ENCODE data around the gene OGFOD1. TPM values are rescaled to one million over a fixed set of nuclear protein-coding genes. Genes with fewer than 3 reads are reported as not detected.

OGFOD1 gene
- total and polyA plus RNA-seq, 9 of the 15 experiments (the other 6 are each of a cell fraction or from before 2014, with no cell fraction given): 60.4 to 134 (median 85.8) TPM

DNA sequence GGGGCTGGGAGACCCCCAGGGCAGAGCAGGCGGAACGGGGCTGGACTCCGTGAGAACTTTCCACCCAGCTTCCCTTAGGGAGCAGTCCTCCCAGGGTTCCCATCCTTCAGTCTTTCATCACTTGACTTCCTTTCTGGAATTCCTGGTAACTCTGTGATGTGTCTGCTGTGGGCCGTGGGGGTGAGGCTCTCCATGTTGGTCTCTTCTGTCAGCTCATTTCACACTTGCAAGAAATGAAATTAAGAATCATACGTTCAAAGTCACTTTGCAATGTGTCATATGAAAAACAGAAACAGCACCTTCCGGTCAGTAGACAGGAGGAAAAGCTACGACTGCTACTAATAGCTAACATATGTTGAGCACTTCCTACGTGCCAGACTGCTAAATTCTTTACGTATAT, 73.9 kb downstream of the OGFOD1 start:
- Histone ChIP-seq H3K27me3 (ENCODE audit: control insufficient read depth in 2 of 2, insufficient read depth in 2 of 2, low read length in 2 of 2) (peaks cover 2 to 4% of the 10 kb centered on the region in 2 experiments; a peak in 2 of 5 replicates), H2AFZ (ENCODE audit: low read depth, low read length) (no peak overlapping the region), H3K4me2 (ENCODE audit: insufficient read depth, low read length) (no peak overlapping the region), H3K79me2 (ENCODE audit: control insufficient read depth, insufficient read depth, low read length) (no peaks in the 10 kb centered on the region), H3K36me3 (ENCODE audit: control insufficient read depth, insufficient read depth, low read length) (no peaks in the 10 kb centered on the region), H3K27ac (ENCODE audit: extremely low read depth, low read depth, low read length) (no peak overlapping the region), H3K9me1 (ENCODE audit: control insufficient read depth, insufficient read depth, low read length) (no peaks in the 10 kb centered on the region), H3K4me3 (no peak overlapping the region), H4K20me1 (replicated peaks; ENCODE audit: control insufficient read depth, insufficient read depth, low read length) (no peaks in the 10 kb centered on the region), H3K9ac (ENCODE audit: insufficient read depth in 1 of 2, low read depth in 2 of 2, low read length in 2 of 2) (no peak overlapping the region), H3K4me1 (replicated peaks in 1 of 2; ENCODE audit: control insufficient read depth in 2 of 2, insufficient read depth in 2 of 2, low read length in 2 of 2) (peaks cover 0 to 5% of the 10 kb centered on the region in 2 experiments; a peak in 4 of 5 replicates), H3K9me3 (replicated peaks; ENCODE audit: control insufficient read depth, insufficient read depth, low read depth, low read length) (no peaks in the 10 kb centered on the region)
- FAIRE-seq (no peak), ATAC-seq (no peak), DNase-seq (ENCODE audit: extremely low read depth in 1 of 4, low spot score in 3 of 4) (no peak)
- in situ Hi-C loops (cut with MboI) (no loop called here), intact Hi-C loops (cut with micrococcal nuclease) (no loop called here)
- ChIA-PET POLR2A (interaction anchor here (0.6 to 0.7 kb wide), 3 partner anchors 74 to 855 kb away, joined by 3 to 4 read pairs (median 3); partner anchors contain the start of gene OGFOD1), CTCF (ENCODE audit: low intra/inter-chr PET ratio) (no interaction called here)
- no TSS peak for BruUV-seq (replicated peaks)
- 30% methylated on average over 9 of the region's 9 CpGs for WGBS (ENCODE audit: insufficient coverage, low coverage, missing lambda C conversion rate)
- TF ChIP-seq HSF4 (CRISPR knock-in tag; IDR thresholded peaks at IDR 0.05; ENCODE audit: borderline replicate concordance) (no peak), ZNF23 (CRISPR knock-in tag; IDR thresholded peaks at IDR 0.05) (no peak), SOX6 (IDR thresholded peaks at IDR 0.05) (no peak), NR4A1 (CRISPR knock-in tag; IDR thresholded peaks at IDR 0.05) (no peak), NR4A1 (tag; IDR thresholded peaks at IDR 0.05) (no peak), BMI1 (IDR thresholded peaks at IDR 0.05; ENCODE audit: low read length) (no peak), HDAC3 (IDR thresholded peaks at IDR 0.05; ENCODE audit: borderline replicate concordance, partially characterized antibody) (no peak), TARDBP (IDR thresholded peaks at IDR 0.05) (no peak), ZNF780A (CRISPR knock-in tag; IDR thresholded peaks at IDR 0.05) (no peak)
- TF ChIP-seq, protein P1, sequence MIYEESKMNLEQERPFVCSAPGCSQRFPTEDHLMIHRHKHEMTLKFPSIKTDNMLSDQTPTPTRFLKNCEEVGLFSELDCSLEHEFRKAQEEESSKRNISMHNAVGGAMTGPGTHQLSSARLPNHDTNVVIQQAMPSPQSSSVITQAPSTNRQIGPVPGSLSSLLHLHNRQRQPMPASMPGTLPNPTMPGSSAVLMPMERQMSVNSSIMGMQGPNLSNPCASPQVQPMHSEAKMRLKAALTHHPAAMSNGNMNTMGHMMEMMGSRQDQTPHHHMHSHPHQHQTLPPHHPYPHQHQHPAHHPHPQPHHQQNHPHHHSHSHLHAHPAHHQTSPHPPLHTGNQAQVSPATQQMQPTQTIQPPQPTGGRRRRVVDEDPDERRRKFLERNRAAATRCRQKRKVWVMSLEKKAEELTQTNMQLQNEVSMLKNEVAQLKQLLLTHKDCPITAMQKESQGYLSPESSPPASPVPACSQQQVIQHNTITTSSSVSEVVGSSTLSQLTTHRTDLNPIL (CRISPR knock-in tag; IDR thresholded peaks at IDR 0.05): no peak
- TF ChIP-seq, protein P2, sequence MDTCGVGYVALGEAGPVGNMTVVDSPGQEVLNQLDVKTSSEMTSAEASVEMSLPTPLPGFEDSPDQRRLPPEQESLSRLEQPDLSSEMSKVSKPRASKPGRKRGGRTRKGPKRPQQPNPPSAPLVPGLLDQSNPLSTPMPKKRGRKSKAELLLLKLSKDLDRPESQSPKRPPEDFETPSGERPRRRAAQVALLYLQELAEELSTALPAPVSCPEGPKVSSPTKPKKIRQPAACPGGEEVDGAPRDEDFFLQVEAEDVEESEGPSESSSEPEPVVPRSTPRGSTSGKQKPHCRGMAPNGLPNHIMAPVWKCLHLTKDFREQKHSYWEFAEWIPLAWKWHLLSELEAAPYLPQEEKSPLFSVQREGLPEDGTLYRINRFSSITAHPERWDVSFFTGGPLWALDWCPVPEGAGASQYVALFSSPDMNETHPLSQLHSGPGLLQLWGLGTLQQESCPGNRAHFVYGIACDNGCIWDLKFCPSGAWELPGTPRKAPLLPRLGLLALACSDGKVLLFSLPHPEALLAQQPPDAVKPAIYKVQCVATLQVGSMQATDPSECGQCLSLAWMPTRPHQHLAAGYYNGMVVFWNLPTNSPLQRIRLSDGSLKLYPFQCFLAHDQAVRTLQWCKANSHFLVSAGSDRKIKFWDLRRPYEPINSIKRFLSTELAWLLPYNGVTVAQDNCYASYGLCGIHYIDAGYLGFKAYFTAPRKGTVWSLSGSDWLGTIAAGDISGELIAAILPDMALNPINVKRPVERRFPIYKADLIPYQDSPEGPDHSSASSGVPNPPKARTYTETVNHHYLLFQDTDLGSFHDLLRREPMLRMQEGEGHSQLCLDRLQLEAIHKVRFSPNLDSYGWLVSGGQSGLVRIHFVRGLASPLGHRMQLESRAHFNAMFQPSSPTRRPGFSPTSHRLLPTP (IDR thresholded peaks at IDR 0.05; ENCODE audit: borderline replicate concordance, extremely low read depth, insufficient read length): no peak
- TF ChIP-seq, protein P3, sequence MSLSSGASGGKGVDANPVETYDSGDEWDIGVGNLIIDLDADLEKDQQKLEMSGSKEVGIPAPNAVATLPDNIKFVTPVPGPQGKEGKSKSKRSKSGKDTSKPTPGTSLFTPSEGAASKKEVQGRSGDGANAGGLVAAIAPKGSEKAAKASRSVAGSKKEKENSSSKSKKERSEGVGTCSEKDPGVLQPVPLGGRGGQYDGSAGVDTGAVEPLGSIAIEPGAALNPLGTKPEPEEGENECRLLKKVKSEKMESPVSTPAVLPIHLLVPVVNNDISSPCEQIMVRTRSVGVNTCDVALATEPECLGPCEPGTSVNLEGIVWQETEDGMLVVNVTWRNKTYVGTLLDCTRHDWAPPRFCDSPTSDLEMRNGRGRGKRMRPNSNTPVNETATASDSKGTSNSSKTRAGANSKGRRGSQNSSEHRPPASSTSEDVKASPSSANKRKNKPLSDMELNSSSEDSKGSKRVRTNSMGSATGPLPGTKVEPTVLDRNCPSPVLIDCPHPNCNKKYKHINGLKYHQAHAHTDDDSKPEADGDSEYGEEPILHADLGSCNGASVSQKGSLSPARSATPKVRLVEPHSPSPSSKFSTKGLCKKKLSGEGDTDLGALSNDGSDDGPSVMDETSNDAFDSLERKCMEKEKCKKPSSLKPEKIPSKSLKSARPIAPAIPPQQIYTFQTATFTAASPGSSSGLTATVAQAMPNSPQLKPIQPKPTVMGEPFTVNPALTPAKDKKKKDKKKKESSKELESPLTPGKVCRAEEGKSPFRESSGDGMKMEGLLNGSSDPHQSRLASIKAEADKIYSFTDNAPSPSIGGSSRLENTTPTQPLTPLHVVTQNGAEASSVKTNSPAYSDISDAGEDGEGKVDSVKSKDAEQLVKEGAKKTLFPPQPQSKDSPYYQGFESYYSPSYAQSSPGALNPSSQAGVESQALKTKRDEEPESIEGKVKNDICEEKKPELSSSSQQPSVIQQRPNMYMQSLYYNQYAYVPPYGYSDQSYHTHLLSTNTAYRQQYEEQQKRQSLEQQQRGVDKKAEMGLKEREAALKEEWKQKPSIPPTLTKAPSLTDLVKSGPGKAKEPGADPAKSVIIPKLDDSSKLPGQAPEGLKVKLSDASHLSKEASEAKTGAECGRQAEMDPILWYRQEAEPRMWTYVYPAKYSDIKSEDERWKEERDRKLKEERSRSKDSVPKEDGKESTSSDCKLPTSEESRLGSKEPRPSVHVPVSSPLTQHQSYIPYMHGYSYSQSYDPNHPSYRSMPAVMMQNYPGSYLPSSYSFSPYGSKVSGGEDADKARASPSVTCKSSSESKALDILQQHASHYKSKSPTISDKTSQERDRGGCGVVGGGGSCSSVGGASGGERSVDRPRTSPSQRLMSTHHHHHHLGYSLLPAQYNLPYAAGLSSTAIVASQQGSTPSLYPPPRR (CRISPR knock-in tag; IDR thresholded peaks at IDR 0.05; ENCODE audit: borderline replicate concordance): no peak
- TF ChIP-seq, protein P4, sequence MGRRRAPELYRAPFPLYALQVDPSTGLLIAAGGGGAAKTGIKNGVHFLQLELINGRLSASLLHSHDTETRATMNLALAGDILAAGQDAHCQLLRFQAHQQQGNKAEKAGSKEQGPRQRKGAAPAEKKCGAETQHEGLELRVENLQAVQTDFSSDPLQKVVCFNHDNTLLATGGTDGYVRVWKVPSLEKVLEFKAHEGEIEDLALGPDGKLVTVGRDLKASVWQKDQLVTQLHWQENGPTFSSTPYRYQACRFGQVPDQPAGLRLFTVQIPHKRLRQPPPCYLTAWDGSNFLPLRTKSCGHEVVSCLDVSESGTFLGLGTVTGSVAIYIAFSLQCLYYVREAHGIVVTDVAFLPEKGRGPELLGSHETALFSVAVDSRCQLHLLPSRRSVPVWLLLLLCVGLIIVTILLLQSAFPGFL (CRISPR knock-in tag; IDR thresholded peaks at IDR 0.05): no peak
